Activated naive CD4-positive, alpha-beta T cell treated with anti-CD3 and anti-CD28 coated beads, Interleukin-2, amount 50 U/mL, for 16 hours (primary cell): Measurements from ENCODE around the gene RAE1.
A peak's percentile ranks its signal among the peaks of the same experiment; 100 is the strongest.

Source experiments
- DNase-seq: peaks from one replicate; pipeline ENCODE4 v3.0.0-alpha.2; 2020

Gene RAE1

DNA sequence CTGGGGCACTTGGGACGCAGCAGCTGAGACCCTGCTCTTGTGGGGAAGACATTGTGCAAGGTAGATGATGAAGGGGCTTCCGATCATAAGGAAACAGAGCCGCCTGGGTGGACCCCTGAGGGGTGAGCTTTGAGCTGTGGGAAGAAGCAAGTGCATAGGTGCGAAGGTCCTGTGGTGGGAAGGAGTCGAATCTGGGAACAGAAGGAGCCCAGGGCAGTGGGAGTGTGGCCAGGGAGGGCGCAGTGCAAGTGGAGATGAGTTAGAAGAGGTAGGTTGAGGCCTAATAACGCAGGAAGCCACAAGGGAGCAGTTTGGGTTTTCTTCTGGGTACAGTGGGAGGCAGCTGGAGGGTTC lies 50.5 kb downstream of the RAE1 start:
- no peak for DNase-seq

DNA sequence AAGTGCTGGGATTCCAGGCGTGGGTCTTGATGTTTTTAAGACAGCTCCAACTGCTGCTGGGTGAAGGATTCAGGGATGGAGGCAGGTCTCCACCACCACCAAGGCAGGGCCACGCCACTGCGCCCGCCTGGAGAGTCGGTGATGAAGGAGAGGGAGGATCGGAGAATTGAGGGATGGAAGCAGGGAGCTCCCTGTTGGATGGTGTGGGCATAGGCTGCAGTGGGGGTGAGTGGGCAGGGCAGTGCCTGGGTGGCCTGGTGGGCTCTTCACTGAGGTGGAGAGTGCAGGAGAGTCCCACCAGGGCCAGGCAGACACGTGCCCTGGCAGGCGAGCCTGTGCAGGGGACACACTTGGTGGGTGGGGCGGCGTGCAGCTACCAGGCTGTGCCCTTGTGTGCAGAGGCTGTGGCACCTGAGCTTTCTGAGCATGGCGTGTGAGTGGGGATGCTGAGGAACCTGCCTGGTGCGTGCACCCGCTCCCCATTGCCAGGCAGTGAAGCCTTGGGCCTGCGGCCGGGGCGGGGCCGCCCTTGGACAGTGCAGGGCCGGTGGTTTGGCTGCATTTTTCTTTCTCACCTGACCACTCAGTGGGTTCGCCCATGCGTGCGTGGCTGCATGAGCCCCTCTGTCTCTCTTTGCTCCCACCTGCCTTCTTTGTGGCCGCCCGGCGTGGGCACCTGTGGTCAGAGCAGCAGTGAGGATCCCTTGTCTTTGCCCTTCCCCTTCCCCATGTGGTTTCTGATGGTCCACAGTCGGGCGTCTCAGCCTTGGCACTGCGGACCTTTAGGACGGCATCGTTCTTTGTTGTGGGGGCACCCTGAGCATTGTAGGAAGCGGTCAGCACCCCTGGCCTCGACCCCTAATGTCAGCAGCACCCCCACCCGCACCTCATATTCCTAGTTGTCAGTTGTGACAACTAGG lies 51.4 kb downstream of the RAE1 start:
- no peak for DNase-seq

DNA sequence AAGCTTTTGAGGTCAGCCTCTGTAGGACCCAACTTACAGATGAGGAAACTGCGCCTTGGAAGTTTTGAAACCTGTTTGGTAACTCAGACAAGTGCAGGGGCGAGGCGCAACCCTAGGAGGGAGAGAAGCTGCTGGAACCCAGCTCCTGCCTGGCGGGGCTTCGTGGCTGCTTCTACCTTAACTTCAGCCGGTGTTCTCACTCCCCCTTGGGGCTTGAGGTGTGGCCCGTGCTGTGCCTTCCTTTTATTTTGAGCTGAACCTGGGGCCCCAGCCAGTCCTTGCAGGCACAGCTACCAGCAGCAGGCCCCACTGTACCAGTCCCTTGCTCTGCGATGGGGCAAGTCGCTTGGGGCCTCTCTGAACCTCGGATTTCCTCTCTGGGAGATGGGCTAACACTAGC lies 52.2 kb downstream of the RAE1 start:
- DNase-seq = no peak

DNA sequence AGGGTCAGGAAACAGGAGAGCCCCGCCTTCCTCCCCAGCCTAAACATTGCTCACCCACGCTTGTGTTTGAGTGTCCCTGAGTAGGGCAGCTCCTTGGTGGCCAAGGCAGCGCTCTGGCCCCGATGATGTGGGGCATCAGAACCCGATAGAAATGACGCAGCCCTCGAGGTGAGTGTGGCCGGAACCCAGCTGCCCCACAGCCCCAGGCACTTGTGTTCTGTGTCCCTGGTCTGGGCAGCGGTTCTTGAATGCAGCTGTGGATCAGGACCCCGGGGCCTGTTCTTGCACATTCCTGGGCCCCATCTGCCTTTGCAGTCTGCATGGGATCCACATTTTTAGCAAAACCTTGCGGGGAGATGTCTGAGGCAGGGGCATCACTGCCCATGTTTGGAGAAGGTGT lies 53.0 kb downstream of the RAE1 start:
- DNase-seq = no peak

DNA sequence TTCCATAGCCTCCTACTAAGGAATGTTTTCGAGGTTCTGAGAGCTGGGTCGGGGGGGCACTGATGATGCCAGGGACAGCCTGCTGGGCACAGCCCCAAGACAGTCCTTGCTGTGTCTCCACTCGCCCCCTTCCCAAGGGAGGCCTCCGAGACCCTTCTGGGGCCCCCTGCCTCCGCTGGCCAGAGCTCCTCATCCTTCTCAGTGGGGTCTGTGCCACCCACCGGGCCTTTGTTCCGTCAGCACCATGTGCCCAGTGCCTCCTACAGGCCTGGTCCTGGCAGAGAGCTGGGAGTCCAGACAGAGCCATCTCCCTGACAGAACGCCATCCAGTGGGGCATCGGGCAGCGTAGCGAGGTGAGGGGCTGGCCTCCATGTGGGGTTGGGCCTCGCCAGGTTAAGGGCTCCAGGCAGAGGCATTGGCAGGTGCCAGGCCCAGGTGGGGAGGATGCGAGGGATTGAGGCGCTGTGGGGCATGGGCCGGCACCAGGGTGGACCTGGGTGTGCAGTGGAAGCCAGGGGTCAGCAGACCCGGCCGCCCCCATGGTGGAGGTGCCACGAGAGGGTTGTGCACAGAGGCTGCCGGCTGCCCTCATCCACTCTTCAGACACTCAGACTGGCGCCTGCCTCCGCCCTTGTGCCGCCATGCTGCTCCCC lies 53.5 kb downstream of the RAE1 start:
- DNase-seq = no peak

DNA sequence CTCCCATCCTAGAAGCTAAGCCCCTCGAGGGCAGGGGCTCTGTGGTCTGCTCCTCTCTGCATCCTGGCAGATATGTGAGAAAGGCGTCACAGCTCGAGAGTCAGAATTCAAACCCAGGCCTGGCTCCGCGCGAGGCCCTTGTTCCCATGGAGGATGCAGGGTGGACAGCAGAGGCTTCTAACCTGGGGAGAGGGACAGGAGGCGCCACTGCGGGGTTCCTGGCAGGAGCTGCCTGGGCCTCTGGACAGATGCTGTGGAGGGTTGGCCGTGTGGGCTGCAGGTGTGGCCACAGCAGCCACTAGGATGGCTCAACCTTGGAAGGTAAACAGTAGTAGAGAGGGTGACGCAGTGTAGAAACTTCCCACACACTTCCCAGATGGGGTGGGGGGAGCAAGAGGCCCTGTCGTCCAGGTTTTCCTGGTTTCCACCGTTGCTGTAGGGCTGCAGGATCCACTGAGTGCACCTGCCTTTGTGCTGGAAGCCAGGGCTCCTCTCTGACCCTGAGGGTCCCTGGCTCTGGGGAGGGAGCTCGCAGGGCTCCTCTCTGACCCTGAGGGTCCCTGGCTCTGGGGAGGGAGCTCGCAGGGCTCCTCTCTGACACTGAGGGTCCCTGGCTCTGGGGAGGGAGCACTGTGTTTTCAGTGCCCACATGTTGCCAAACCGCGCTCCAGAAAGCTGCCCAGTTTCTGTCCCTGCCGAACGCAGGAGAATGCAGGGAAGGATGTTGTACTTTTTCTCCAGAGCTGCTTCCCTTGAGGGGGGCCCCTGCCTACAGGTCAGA lies 54.4 kb downstream of the RAE1 start:
- peak; percentile 5 for DNase-seq

DNA sequence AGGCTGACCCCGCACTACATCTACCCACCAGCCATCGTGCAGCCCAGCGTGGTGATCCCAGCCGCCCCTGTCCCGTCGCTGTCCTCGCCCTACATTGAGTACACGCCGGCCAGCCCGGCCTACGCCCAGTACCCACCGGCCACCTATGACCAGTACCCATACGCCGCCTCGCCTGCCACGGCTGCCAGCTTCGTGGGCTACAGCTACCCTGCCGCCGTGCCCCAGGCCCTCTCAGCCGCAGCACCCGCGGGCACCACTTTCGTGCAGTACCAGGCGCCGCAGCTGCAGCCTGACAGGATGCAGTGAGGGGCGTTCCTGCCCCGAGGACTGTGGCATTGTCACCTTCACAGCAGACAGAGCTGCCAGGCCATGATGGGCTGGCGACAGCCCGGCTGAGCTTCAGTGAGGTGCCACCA lies 56.5 kb downstream of the RAE1 start:
- DNase-seq = no peak

DNA sequence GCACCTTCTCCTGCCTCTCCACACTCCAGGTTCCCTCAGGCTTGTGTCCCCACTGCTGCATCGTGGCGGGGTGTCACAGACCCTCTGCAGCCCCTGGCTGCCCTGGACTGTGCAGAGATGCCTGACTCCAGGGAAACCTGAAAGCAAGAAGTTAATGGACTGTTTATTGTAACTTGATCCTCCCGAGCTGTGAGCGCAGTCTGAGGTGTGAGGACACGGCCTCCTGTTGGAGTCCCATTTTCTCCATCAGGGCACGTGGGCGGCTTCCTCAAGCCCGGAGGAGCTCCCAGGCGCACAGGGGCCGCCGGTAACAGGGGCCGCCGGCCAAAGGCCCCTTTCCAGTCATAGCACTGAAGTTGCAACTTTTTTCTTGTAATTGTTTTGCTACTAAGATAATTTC lies 57.1 kb downstream of the RAE1 start:
- DNase-seq = peak; percentile 4

DNA sequence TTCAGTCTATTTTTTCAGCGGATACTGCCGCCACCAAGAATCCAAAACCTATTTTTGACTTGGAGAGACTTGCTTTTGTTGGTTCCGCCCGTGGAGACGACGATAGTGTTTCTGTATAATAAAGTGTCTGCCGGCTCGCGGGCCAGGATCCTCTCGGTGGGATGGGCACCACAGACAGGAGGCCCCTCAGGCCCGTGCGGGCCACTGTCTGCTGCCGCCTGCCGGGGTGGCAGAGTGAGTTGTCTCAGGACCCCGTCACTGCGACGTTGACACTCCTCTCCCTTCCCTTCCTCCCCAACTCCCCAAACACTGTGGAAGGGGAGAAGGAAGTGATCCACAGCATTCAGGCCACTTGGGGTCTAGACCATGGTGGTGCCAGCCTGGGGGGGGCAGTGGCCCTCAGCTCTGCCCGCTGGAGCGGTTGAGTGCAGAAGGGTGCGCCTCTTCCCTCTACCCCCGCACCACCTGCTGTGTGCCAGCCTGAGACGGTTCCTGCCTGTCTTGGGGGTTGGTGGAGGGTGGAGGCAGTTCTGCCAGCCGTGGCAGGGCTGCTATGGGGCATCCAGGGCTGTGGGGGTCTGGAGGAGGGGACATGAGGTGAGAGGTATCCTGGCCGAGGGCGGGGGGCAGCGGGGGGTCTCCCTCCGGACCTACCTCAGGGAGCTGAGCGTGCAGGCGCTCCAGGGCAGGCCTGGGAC lies 57.6 kb downstream of the RAE1 start:
- DNase-seq = no peak

DNA sequence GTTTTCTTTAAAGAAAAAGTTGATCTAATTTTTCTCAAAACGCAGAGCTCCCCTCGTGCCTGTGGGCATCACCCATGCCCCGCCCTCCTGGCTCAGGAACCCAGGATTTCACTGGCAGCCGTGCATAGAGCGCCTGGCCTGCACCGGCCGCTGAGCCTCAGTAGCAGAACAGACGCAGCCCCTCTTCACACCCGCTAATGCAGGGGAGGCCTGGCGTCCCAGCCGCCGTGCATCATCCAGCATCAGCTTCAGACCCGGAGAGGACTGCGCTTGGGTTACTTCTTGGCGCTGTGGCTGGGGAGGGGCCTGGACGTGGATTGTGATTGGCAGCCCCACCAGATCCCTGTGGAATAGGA lies 58.2 kb downstream of the RAE1 start:
- DNase-seq = no peak

DNA sequence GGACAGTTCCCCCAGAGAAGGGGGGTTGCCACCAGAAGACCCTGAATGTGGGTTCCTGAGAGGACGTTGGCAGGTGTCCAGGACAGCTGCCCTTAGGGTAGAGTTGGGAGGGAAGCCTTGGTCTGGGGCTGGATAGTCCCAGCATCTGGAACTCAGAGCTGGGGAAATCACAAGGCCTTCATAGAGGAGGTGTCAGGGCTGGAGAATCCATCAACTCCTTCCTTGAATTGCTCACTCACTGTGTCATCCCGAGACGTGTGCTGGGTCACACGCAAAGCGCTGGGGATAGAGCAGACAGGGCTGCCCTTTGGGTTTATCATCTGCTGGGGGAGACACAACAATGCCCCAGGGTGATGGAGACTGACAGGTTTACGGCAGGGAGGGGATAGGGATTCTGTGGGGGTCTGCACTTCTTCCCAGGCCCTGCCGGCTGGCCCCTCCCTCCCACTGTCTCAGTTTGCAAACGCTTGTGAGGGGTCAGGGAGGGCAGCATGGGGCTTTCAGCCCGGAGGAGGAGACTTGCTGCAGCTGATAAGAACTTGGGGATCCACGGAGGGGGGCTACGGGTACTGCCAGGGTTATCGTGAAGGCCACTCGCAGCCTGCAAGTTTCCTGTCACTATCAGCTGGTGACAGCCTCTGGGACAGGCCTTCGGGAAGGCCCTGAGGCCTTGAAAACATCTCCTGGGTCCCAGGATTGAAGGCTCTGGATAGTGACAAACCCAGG lies 58.8 kb downstream of the RAE1 start:
- DNase-seq = no peak

DNA sequence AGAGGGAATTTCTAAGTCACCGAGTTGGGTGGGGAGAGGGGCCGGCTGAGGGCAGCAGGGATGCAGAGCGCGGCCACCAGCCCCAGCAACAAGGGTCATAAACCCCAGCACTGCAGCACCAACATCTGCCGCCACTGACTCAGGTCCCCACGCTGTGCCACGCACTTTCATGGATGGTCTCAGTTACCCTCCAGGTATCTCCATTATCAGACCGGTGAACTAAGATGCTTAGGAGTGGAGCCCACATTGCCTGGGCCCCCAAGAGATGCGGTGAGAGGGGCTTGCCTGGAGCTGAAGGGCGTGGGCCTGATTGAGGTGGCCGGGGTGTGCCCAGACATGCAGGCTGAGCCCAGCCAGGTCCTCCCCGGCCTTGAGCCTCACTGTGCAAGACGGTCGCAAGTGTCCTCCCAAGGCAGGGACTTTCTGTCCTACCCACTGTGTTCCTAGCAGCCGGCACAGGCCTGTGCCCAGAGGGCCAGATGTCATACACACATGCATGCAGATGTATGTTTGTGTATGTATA lies 59.4 kb downstream of the RAE1 start:
- no peak for DNase-seq

DNA sequence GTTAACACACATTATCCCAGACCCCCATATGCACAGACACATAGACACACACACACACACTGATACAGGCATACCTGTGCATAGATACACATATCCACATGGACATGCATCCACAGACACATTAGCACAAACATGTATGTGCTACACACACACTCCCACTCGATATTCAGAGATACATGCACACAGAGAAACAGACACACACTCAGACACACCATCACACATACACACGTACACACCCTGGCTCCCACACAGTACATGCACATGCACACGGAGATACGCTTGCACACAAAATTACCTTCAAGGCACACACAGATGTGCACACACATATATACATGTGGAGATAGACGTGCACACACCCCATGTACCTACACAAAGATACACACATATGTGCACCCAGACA lies 59.9 kb downstream of the RAE1 start:
- no peak for DNase-seq

DNA sequence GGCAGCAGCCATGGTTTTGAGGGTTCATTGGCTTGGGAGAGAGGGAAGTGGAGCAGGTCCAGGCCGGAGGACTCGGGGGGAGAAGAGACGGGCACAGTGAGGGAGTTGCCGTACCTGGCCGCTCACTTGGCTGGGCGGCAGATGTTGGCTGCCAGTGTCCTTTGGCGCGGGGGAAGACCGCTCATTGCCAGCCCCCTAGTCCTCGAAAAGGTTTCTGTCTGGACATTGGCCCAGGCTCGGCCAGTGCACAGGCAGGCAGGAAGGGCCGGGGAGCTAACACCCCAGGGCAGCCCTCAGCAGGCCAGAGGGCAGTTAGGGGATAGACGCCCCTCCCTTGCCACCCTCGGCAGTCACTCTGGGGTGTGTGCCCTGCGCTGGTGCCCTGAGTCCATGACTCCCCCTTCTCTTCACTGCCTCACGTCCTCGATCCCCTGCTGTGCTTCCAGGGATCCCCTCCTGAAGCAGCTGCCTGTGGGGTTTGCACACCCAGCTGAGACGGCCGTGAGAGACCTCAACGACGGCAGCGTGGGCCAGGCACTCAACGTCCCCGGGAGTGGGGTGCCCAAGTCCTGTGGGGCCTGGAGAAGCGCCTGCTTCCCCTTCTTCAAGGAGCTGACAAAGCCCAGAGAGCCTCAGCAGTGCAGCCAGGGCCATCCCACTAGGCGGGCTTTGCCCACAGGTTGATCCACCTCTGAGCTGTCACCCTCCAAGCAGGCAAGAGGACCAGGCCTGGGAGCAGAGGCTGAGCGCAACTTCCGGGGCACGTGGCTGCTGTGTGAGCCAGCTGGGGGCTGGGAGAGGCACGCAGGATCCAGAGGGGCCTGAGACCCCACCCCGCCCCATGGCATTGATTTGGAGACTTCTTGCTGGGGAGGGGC lies 60.6 kb downstream of the RAE1 start:
- DNase-seq = no peak

DNA sequence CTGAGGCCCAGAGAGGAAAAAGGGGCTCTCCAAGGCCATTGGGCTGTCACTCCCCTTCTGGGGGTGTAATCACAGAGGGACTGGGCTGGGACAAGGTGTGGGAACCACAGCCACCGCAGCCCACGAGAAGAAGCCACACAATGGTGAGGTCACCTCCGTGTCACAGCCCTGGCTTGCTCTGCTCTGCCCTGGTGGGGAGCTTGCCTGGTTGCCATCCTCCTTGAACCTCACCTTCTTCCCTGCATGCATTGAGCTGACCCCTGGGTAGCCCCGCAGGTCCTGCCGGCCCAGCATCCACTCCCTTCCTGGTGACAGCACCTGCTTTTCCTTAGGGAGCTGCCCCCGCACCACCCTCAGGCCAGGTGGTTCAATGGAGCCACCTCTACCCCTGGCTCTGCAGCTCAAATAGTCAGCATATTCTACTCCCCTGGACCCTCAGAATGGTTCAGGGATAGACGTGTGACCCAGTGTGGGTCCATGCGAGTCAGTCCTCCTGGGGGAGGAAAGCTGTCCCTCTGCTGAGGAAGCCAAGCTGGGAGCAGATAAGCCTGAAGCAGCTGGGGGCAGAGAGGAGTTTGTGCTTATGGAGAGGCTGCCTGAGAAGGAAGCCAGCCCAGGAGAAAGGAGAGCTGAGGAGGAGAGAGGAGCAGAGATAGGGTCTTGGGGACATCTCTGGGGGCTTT lies 61.4 kb downstream of the RAE1 start:
- DNase-seq = no peak

DNA sequence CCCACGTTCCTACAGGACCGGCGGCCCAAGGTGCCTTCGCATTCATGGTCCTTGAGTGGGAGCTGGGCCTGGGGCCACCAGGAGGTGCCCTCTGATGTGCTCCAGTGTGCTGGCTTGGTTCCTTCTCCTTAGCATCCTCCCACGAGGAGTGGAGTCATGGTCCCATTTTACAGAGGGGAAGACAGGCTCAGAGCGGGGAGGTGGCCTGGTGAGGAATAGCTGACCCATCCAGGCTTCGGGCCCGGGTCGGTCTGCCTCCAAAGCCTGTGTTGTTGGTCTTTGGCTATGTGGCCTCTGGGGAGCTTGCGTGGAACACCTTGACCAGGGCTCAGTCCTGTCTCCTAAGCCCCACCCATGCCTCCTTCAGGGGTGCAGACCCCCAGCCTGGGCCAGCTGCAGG lies 62.9 kb downstream of the RAE1 start:
- no peak for DNase-seq

DNA sequence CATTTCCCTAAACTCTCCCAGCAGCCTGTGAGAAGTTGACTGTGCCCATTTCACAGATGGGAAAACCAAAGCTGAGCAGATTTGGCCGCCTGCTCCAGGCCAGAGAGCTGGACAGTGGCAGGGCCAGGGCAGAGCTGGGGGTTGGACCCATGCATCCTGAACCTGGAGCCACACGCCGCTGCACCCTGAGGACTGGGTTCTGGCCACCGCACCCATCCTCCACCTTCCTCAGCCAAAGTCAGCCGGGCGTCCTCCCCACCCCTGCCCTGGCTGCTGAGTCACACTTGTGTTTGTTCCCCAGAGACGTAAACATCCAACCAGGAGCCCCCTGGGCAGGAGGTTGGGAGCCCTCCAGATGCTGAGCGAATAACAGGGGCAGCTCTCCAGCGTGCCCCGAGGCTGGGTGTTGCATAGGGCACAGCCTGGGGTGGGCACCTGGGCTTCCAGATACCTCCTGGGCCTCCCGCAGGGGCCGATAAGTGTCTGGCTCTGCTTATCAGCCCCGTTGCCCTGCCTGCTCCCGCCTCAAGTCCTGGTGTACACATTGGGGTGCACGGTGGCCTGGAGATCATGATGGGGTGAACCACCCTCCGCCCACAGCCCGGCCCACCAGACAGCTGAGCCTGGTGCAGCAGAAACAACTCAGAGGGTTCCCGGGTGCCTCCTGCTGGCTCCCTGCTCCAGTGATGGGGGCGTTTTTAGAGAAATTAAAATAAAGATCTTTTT lies 64.0 kb downstream of the RAE1 start:
- no peak for DNase-seq

DNA sequence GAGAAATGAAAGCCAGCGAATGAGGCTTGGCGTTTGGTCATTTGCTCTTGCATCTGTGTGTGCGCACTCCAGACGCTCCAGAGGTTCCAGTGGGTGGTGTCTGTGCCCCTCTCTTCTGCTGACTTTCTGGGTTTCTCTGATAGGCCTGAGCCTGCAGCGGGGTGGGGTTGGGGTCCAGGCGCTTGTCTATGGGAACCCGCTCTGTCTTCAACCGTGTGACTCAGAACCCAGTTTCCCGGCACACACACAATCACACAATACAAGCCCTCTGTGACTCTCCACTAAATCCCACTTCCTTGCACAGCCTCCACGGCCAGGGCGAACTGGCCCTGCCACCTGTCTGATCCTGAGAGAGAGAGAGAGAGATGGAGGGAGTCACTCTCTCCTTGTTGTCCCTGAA lies 64.7 kb downstream of the RAE1 start:
- DNase-seq = no peak

DNA sequence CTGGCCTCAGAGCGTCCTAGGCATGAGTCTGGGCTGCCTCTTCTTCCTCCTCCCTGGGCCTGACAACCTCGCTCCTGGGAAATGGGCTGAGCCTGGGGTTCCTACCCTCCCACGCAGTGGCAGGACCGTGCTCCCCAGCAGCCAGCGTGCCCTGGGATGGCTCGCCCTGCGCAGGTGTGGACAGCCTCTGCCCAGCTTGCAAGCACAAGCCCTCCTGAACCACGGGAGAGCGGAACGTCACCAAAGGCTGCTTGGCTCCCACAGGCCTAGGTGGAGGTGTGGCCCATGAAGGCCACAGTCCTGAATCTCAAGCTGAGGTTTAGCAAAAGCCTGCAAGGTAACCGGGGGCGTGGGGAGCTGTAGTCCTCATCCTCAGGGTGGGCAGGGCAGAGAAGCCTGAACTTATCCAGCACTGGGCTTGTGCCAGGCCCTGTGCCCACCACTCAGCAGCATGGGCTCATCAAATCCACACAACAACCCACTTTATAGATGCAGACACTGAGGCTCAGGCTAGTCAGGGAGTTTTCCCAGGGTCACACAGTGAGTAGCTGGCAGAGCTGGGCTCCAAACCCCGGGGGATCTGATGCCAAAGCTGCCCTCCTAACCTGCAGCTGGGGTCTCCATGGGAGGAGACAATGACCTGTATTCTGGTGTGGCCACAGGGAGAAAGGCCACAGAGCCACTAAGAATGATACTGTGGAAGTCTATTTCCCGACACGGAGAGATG lies 65.4 kb downstream of the RAE1 start:
- no peak for DNase-seq
